K562 (cell line): ENCODE measurements around the gene RFT1. TPM values are rescaled to one million over a fixed set of nuclear protein-coding genes. Genes with fewer than 3 reads are reported as not detected.

Source experiments
- ATAC-seq: fragments of 200-7000 bp; cut with Tn5 transposase; 3 replicates; pipeline ENCODE4 v1.9.1; 2020; ENCODE audit warnings: moderate library complexity
- BruUV-seq: library from RNA; stranded (reverse); fragments of 400-500 nt; replicated peaks from 2 replicates; lab custom pipeline; 2021; lab: Mats Ljungman, UMichigan
- CTCF ChIA-PET: fragments of 300-600 bp; formaldehyde crosslinking; extraction: SDS; loops from one replicate; lab custom pipeline; 2021; ENCODE audit warnings: low intra/inter-chr PET ratio; lab: Yijun Ruan, JAX
- POLR2A ChIA-PET: fragments of 300-600, 350-650 bp; sonication (Branson Sonifier 250); formaldehyde crosslinking; extraction: SDS; loops from one replicate; lab custom pipeline; 2021; ENCODE audit warnings: antibody characterized with exemption, inconsistent platforms; lab: Yijun Ruan, JAX
- DNase-seq, 4 experiments: peaks; one replicate each; pipeline versions ENCODE4 v3.0.0 to v3.0.0-alpha.2; 2011 to 2018; ENCODE audit warnings: low spot score in 3 of 4, mixed read lengths in 3 of 4; ENCODE audit errors: extremely low read depth in 1 of 4
- FAIRE-seq: peaks from 2 replicates; lab custom pipeline; 2011; peaks lifted over from hg19 to GRCh38; lab: Jason Lieb, UNC
- H2AFZ ChIP-seq: 2 replicates; pipeline ENCODE4 v1.6.0; 2011; ENCODE audit warnings: low read depth, low read length, control low read depth, inconsistent platforms
- H3K27ac ChIP-seq: fragments of 200-600 bp; 3 replicates; pipeline ENCODE4 v1.8.0; 2011; ENCODE audit warnings: low read depth, mild to moderate bottlenecking, control low read depth, inconsistent platforms, low read length, moderate library complexity, mixed read lengths; ENCODE audit errors: extremely low read depth
- H3K27me3 ChIP-seq, 2 experiments: fragments of 300-600 bp in 1 of 2; 2 replicates in 1 of 2; 3 replicates in 1 of 2; pipeline versions ENCODE4 v1.6.0 to v1.8.0; 2011; ENCODE audit warnings: inconsistent platforms in 2 of 2, low read length in 2 of 2, mild to moderate bottlenecking in 1 of 2, mixed read lengths in 1 of 2, moderate library complexity in 1 of 2; ENCODE audit not compliant: control insufficient read depth in 2 of 2, insufficient read depth in 2 of 2
- H3K36me3 ChIP-seq: fragments of 300-600 bp; 3 replicates; pipeline ENCODE4 v1.8.0; 2011; ENCODE audit warnings: mild to moderate bottlenecking, low read length, inconsistent platforms; ENCODE audit not compliant: control insufficient read depth, insufficient read depth
- H3K4me1 ChIP-seq, 2 experiments: fragments of 200-600 bp in 1 of 2; replicated peaks in 1 of 2; 2 replicates in 1 of 2; 3 replicates in 1 of 2; pipeline versions ENCODE4 v1.5.1 to v1.8.0; 2011; ENCODE audit warnings: inconsistent platforms in 2 of 2, low read length in 2 of 2, mild to moderate bottlenecking in 1 of 2, mixed read lengths in 1 of 2, moderate library complexity in 1 of 2; ENCODE audit not compliant: control insufficient read depth in 2 of 2, insufficient read depth in 2 of 2
- H3K4me2 ChIP-seq: 2 replicates; pipeline ENCODE4 v1.6.1; 2011; ENCODE audit warnings: low read length, control low read depth, inconsistent platforms, mixed read lengths; ENCODE audit not compliant: insufficient read depth
- H3K4me3 ChIP-seq: fragments of 200-600 bp; sonication (generic), shearing (Covaris generic); 2 replicates; pipeline ENCODE4 v1.5.1; 2016; ENCODE audit warnings: control low read depth, inconsistent platforms
- H3K79me2 ChIP-seq: fragments of 200-600 bp; 3 replicates; pipeline ENCODE4 v1.8.0; 2011; ENCODE audit warnings: low read length, inconsistent platforms; ENCODE audit not compliant: control insufficient read depth, insufficient read depth
- H3K9ac ChIP-seq, 2 experiments: 2 replicates each; pipeline versions ENCODE4 v1.6.0 to v1.6.1; 2011; ENCODE audit warnings: low read depth in 2 of 2, low read length in 2 of 2, control low read depth in 1 of 2, inconsistent platforms in 1 of 2, mild to moderate bottlenecking in 1 of 2, mixed read lengths in 1 of 2; ENCODE audit not compliant: insufficient read depth in 1 of 2
- H3K9me1 ChIP-seq: one replicate; pipeline ENCODE4 v1.6.0; 2011; ENCODE audit warnings: inconsistent platforms, mild to moderate bottlenecking, low read length, moderate library complexity; ENCODE audit not compliant: control insufficient read depth, insufficient read depth
- H3K9me3 ChIP-seq: replicated peaks from 2 replicates; pipeline ENCODE4 v1.5.1; 2011; ENCODE audit warnings: low read depth, low read length, inconsistent platforms; ENCODE audit not compliant: control insufficient read depth, insufficient read depth
- H4K20me1 ChIP-seq: replicated peaks from 2 replicates; pipeline ENCODE4 v1.6.1; 2011; ENCODE audit warnings: low read length, inconsistent platforms, mixed read lengths; ENCODE audit not compliant: control insufficient read depth, insufficient read depth
- ARID4B ChIP-seq: sonication (generic); formaldehyde crosslinking; IDR thresholded peaks from 2 replicates; pipeline ENCODE4 v1.8.0; 2022; ENCODE audit warnings: mild to moderate bottlenecking, missing genetic modification reagents
- DIDO1 ChIP-seq: fragments of 450-650 bp; IDR thresholded peaks from 2 replicates; pipeline ENCODE4 v1.6.1; 2016; ENCODE audit warnings: low read depth, missing biosample characterization, missing genetic modification characterization
- NR1H2 ChIP-seq: sonication (generic); formaldehyde crosslinking; IDR thresholded peaks from 2 replicates; pipeline ENCODE4 v1.4.0; 2020; ENCODE audit warnings: mild to moderate bottlenecking, missing genetic modification reagents
- ZNF551 ChIP-seq: fragments of 250-450 bp; sonication (Bioruptor Pico); IDR thresholded peaks from 2 replicates; pipeline ENCODE4 v1.5.0; 2021; ENCODE audit warnings: mild to moderate bottlenecking, moderate library complexity
- ZNF766 ChIP-seq: fragments of 200-800 bp; sonication (Bioruptor generic); conservative IDR thresholded peaks from 2 replicates; pipeline ENCODE4 v1.6.1; 2016; ENCODE audit warnings: missing genetic modification characterization, missing compliant biosample characterization
- WGBS: fragments of 100-300 bp; shearing (Covaris generic); methylation state at CpG from one replicate; pipeline ENCODE4 v1.1.6; 2016; ENCODE audit warnings: low coverage, mixed read lengths; ENCODE audit not compliant: insufficient coverage; ENCODE audit errors: missing lambda C conversion rate; 5-methylcytosine and 5-hydroxymethylcytosine counted together
- in situ Hi-C: fragments of 300-500 bp; cut with MboI; formaldehyde crosslinking; loops from 4 replicates; pipeline ENCODE4 v1.15.0; 2018; ENCODE audit warnings: inconsistent platforms, mixed read lengths
- intact Hi-C: fragments of 100-400 bp; cut with micrococcal nuclease; formaldehyde crosslinking; loops from 2 replicates; pipeline ENCODE4 v1.14.2; 2022
- polyA plus RNA-seq, 8 experiments: library from polyadenylated mRNA; depleted of rRNA in 4 of 8; stranded (reverse) in 5 of 8; unstranded in 3 of 8; fragments of >200 nt; fragmentation: Nextera tagmentation in 2 of 8; fragmentation: Illumina TruSeq in 1 of 8; extraction: Ambion mirVana in 2 of 8; extraction: Trizol in 1 of 8; gene quantifications; 2 replicates each; pipeline versions ENCODE4 v1.2.1 to v1.2.3, GENCODE V29; 2011 to 2014; ENCODE audit warnings: inconsistent platforms in 1 of 8, missing spikeins in 1 of 8
- total RNA-seq, 7 experiments: library from RNA; depleted of rRNA in 6 of 7; stranded (reverse); fragments of >200 nt in 6 of 7; fragmentation: Illumina TruSeq in 2 of 7; extraction: Trizol in 2 of 7; gene quantifications; 2 replicates each; pipeline versions ENCODE4 v1.2.1 to v1.2.3, GENCODE V29; 2011 to 2021; ENCODE audit warnings: low replicate concordance in 1 of 7
- TF ChIP-seq, protein P1 (sequence below): fragments of 450-650 bp; IDR thresholded peaks from 2 replicates; pipeline ENCODE4 v1.6.1; 2016; ENCODE audit warnings: mild to moderate bottlenecking
- TF ChIP-seq, protein P2 (sequence below): fragments of 450-650 bp; formaldehyde crosslinking; IDR thresholded peaks from 2 replicates; pipeline ENCODE4 v1.4.0; 2020; ENCODE audit warnings: mild to moderate bottlenecking, mixed read lengths

Gene RFT1
- total and polyA plus RNA-seq, 9 of the 15 experiments (the other 6 are each of a cell fraction or from before 2014, with no cell fraction given), result 4.4 to 23.8 (median 8.9) TPM

GRCh38 chr3:53122933-53123305 lies 7.3 kb downstream of the RFT1 start:
- H3K27ac ChIP-seq, result no peak overlapping the region
- DNase-seq (no peak), ATAC-seq (no peak), FAIRE-seq (no peak)
- TF ChIP-seq DIDO1 (tag) (no peak), ZNF766 (CRISPR knock-in tag) (no peak), ZNF551 (no peak), ARID4B (no peak), NR1H2 (CRISPR knock-in tag) (no peak)
- TF ChIP-seq, protein P1, sequence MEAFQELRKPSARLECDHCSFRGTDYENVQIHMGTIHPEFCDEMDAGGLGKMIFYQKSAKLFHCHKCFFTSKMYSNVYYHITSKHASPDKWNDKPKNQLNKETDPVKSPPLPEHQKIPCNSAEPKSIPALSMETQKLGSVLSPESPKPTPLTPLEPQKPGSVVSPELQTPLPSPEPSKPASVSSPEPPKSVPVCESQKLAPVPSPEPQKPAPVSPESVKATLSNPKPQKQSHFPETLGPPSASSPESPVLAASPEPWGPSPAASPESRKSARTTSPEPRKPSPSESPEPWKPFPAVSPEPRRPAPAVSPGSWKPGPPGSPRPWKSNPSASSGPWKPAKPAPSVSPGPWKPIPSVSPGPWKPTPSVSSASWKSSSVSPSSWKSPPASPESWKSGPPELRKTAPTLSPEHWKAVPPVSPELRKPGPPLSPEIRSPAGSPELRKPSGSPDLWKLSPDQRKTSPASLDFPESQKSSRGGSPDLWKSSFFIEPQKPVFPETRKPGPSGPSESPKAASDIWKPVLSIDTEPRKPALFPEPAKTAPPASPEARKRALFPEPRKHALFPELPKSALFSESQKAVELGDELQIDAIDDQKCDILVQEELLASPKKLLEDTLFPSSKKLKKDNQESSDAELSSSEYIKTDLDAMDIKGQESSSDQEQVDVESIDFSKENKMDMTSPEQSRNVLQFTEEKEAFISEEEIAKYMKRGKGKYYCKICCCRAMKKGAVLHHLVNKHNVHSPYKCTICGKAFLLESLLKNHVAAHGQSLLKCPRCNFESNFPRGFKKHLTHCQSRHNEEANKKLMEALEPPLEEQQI, result no peak
- TF ChIP-seq, protein P2, sequence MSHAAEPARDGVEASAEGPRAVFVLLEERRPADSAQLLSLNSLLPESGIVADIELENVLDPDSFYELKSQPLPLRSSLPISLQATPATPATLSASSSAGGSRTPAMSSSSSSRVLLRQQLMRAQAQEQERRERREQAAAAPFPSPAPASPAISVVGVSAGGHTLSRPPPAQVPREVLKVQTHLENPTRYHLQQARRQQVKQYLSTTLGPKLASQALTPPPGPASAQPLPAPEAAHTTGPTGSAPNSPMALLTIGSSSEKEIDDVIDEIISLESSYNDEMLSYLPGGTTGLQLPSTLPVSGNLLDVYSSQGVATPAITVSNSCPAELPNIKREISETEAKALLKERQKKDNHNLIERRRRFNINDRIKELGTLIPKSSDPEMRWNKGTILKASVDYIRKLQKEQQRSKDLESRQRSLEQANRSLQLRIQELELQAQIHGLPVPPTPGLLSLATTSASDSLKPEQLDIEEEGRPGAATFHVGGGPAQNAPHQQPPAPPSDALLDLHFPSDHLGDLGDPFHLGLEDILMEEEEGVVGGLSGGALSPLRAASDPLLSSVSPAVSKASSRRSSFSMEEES (CRISPR knock-in tag), result no peak
- no peaks in the 10 kb centered on the region for H4K20me1 ChIP-seq
- H3K79me2 ChIP-seq, result no peaks in the 10 kb centered on the region
- intact Hi-C loops (no loop called here), in situ Hi-C loops (no loop called here)
- ChIA-PET POLR2A (no interaction called here), CTCF (no interaction called here)
- no peaks in the 10 kb centered on the region for H3K9me1 ChIP-seq
- H3K4me3 ChIP-seq, result no peak overlapping the region
- H3K4me2 ChIP-seq, result no peak overlapping the region
- H3K27me3 ChIP-seq, result no peaks in the 10 kb centered on the region
- WGBS, result 100% methylated on average over 1 of the region's 1 CpG
- H3K4me1 ChIP-seq, result peaks cover 13 to 16% of the 10 kb centered on the region in 2 experiments; a peak in 3 of 5 replicates
- no peak overlapping the region for H3K9ac ChIP-seq
- no peaks in the 10 kb centered on the region for H3K9me3 ChIP-seq
- no peak overlapping the region for H2AFZ ChIP-seq
- no TSS peak for BruUV-seq
- H3K36me3 ChIP-seq, result peaks cover 64% of the 10 kb centered on the region
